Loucy (cell line): ENCODE results near the gene RPL3.
"Not testable (repeated sequence)": the region's sequence is repeated elsewhere in the genome, so short reads cannot be mapped to it uniquely, and the experiment has no call there.

Source experiments
- H2AFZ ChIP-seq: fragments of 200-600 bp; sonication (generic); 2 replicates; pipeline ENCODE4 v1.6.0; 2016; ENCODE audit warnings: antibody characterized with exemption, mild to moderate bottlenecking, low read length, moderate library complexity
- H3F3A ChIP-seq: fragments of 200-600 bp; 2 replicates; pipeline ENCODE4 v1.6.0; 2016; ENCODE audit warnings: antibody characterized with exemption, low read depth, mild to moderate bottlenecking
- H3K27me3 ChIP-seq: fragments of 200-600 bp; sonication (generic); 2 replicates; pipeline ENCODE4 v1.6.1; 2014; ENCODE audit warnings: low read length, mild to moderate bottlenecking; ENCODE audit not compliant: insufficient read depth, poor library complexity, severe bottlenecking
- H3K36me3 ChIP-seq: fragments of 200-600 bp; sonication (generic); 2 replicates; pipeline ENCODE4 v1.6.1; 2016; ENCODE audit warnings: low read length; ENCODE audit not compliant: insufficient read depth
- H3K4me1 ChIP-seq: fragments of 200-600 bp; sonication (generic); 2 replicates; pipeline ENCODE4 v1.5.1; 2014; ENCODE audit warnings: low read length, mild to moderate bottlenecking; ENCODE audit not compliant: insufficient read depth, poor library complexity, severe bottlenecking
- H3K4me2 ChIP-seq: fragments of 200-600 bp; sonication (generic); 2 replicates; pipeline ENCODE4 v1.6.0; 2014; ENCODE audit warnings: antibody characterized with exemption, low read length, low read depth, mild to moderate bottlenecking; ENCODE audit not compliant: poor library complexity, severe bottlenecking
- H3K4me3 ChIP-seq: fragments of 200-600 bp; sonication (generic); 2 replicates; pipeline ENCODE4 v1.5.1; 2014; ENCODE audit warnings: low read length, mild to moderate bottlenecking, mixed read lengths; ENCODE audit not compliant: poor library complexity, severe bottlenecking
- H3K79me2 ChIP-seq: fragments of 200-600 bp; sonication (generic); 2 replicates; pipeline ENCODE4 v1.6.1; 2014; ENCODE audit warnings: low read length; ENCODE audit not compliant: insufficient read depth
- H3K9ac ChIP-seq: fragments of 200-600 bp; sonication (generic); 2 replicates; pipeline ENCODE4 v1.6.0; 2014; ENCODE audit warnings: mild to moderate bottlenecking, low read depth, low read length, moderate library complexity; ENCODE audit not compliant: poor library complexity, severe bottlenecking
- H3K9me2 ChIP-seq: fragments of 200-600 bp; sonication (generic); replicated peaks from 2 replicates; pipeline ENCODE4 v1.6.1; 2016; ENCODE audit warnings: low read depth, low read length, mixed read lengths
- H3K9me3 ChIP-seq: fragments of 200-600 bp; sonication (generic); 2 replicates; pipeline ENCODE4 v1.6.1; 2014; ENCODE audit warnings: mild to moderate bottlenecking, antibody characterized with exemption, low read length, low read depth; ENCODE audit not compliant: insufficient read depth
- H4K20me1 ChIP-seq: fragments of 200-600 bp; sonication (generic); 2 replicates; pipeline ENCODE4 v1.6.0; 2014; ENCODE audit warnings: antibody characterized with exemption, low read length, mild to moderate bottlenecking; ENCODE audit not compliant: insufficient read depth, poor library complexity, severe bottlenecking
- CTCF ChIP-seq: fragments of 200-600 bp; sonication (generic); conservative IDR thresholded peaks from 2 replicates; pipeline ENCODE4 v1.5.1; 2014; ENCODE audit warnings: mild to moderate bottlenecking, antibody characterized with exemption, low read length
- EZH2phosphoT487 ChIP-seq: fragments of 200-600 bp; IDR thresholded peaks from 2 replicates; pipeline ENCODE4 v1.6.1; 2018; ENCODE audit warnings: antibody characterized with exemption, mild to moderate bottlenecking, moderate library complexity, borderline replicate concordance

RPL3 gene

GRCh38 chr22:39343259-39344045 is 24.0 kb upstream of the RPL3 start:
- no peaks in the 10 kb centered on the region for H3K27me3 ChIP-seq
- no peaks in the 10 kb centered on the region for H4K20me1 ChIP-seq
- no peaks in the 10 kb centered on the region for H3K36me3 ChIP-seq
- H3F3A ChIP-seq = no peaks in the 10 kb centered on the region
- no peaks in the 10 kb centered on the region for H3K9me2 ChIP-seq
- H3K4me3 ChIP-seq = no peak overlapping the region
- H3K79me2 ChIP-seq = no peaks in the 10 kb centered on the region
- H3K4me2 ChIP-seq = no peak overlapping the region
- no peaks in the 10 kb centered on the region for H3K4me1 ChIP-seq
- no peaks in the 10 kb centered on the region for H3K9me3 ChIP-seq
- peak overlapping the region; percentile 54; the same call in 1 of the 2 replicates for H2AFZ ChIP-seq
- TF ChIP-seq EZH2phosphoT487 (no peak), CTCF (peak; percentile 86)
- H3K9ac ChIP-seq = peak overlapping the region; percentile 12

GRCh38 chr22:39341179-39341578 is 21.8 kb upstream of the RPL3 start:
- Histone ChIP-seq H3K9ac (no peak overlapping the region), H3F3A (no peaks in the 10 kb centered on the region), H3K4me2 (no peak overlapping the region), H3K36me3 (no peaks in the 10 kb centered on the region), H3K4me3 (no peak overlapping the region), H3K4me1 (no peaks in the 10 kb centered on the region), H2AFZ (no peak overlapping the region), H3K79me2 (no peaks in the 10 kb centered on the region), H3K9me3 (no peaks in the 10 kb centered on the region), H3K27me3 (no peaks in the 10 kb centered on the region), H4K20me1 (no peaks in the 10 kb centered on the region), H3K9me2 (no peaks in the 10 kb centered on the region)
- no peak for TF ChIP-seq CTCF
- no peak for TF ChIP-seq EZH2phosphoT487

GRCh38 chr22:39339775-39340174 is 20.4 kb upstream of the RPL3 start:
- not testable (repeated sequence) for H3K4me1 ChIP-seq, H3K79me2 ChIP-seq, H3K4me2 ChIP-seq, H3F3A ChIP-seq, H3K9me2 ChIP-seq, H4K20me1 ChIP-seq, H3K9me3 ChIP-seq, H2AFZ ChIP-seq, H3K36me3 ChIP-seq, H3K4me3 ChIP-seq, H3K9ac ChIP-seq, H3K27me3 ChIP-seq

DNA sequence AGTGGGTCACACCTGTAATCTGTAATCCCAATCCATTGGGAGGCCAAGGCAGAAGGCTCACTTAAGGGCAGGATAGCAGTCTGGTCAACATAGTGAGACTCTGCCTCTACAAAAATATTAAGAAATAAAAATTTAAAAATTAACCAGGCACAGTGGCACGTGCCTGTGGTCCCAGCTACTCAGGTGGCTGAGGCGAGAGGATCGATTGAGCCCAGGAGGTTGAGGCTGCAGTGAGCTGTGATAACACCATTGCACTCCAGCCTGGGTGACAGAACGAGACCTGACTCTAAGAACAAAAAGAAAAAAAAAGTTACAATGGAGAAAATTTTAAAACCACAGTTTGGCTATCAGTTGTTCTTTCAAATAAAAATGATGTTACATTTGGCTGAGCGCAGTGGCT is 17.0 kb upstream of the RPL3 start:
- Histone ChIP-seq H3K9me2 (no peaks in the 10 kb centered on the region), H3K4me3 (no peak overlapping the region), H2AFZ (no peak overlapping the region), H3K4me1 (no peaks in the 10 kb centered on the region), H3K9ac (no peak overlapping the region), H4K20me1 (no peaks in the 10 kb centered on the region), H3K27me3 (no peaks in the 10 kb centered on the region), H3K9me3 (no peaks in the 10 kb centered on the region), H3K79me2 (no peaks in the 10 kb centered on the region), H3K36me3 (no peaks in the 10 kb centered on the region), H3K4me2 (no peak overlapping the region), H3F3A (no peaks in the 10 kb centered on the region)
- TF ChIP-seq EZH2phosphoT487 = no peak
- no peak for TF ChIP-seq CTCF
